ENCODE results near the gene LPP. TPM values are rescaled to one million over a fixed set of nuclear protein-coding genes. Genes with fewer than 3 reads are reported as not detected.

The LPP gene
- total RNA-seq, 1 donor from 2014 or later = 184 TPM

DNA sequence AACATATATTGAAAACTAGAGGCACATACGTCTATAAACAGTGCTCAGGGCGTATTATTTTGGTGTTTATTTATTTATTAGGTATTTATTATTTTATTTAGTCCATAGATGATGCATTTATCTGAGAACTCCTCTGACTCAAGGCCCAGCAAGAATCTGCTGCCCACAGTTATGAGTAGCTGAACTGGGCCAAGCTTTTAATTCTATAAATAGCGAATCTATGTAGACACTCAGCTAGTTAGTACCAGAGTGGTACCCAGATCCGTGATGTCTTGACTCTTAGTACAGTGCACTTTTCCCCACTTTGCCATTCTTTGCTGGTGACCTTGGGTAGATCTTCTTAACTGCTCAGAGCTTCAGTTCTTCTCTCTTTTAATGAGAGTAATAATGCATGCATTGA, 647.4 kb downstream of the LPP start:
- Mint-ChIP-seq H3K27me3 (ENCODE audit: unreplicated experiment) (no peaks in the 10 kb centered on the region), H3K36me3 (ENCODE audit: unreplicated experiment) (peaks cover 7% of the 10 kb centered on the region), H3K27ac (ENCODE audit: unreplicated experiment) (no peak overlapping the region), H3K4me3 (ENCODE audit: unreplicated experiment) (no peak overlapping the region), H3K9me3 (ENCODE audit: unreplicated experiment) (peaks cover under 1% of the 10 kb centered on the region), H3K4me1 (ENCODE audit: unreplicated experiment) (peaks cover 29% of the 10 kb centered on the region)
- DNase-seq (ENCODE audit: extremely low spot score, unreplicated experiment) = no peak
- TF ChIP-seq, protein P1, sequence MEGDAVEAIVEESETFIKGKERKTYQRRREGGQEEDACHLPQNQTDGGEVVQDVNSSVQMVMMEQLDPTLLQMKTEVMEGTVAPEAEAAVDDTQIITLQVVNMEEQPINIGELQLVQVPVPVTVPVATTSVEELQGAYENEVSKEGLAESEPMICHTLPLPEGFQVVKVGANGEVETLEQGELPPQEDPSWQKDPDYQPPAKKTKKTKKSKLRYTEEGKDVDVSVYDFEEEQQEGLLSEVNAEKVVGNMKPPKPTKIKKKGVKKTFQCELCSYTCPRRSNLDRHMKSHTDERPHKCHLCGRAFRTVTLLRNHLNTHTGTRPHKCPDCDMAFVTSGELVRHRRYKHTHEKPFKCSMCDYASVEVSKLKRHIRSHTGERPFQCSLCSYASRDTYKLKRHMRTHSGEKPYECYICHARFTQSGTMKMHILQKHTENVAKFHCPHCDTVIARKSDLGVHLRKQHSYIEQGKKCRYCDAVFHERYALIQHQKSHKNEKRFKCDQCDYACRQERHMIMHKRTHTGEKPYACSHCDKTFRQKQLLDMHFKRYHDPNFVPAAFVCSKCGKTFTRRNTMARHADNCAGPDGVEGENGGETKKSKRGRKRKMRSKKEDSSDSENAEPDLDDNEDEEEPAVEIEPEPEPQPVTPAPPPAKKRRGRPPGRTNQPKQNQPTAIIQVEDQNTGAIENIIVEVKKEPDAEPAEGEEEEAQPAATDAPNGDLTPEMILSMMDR (IDR thresholded peaks at IDR 0.05) = no peak

DNA sequence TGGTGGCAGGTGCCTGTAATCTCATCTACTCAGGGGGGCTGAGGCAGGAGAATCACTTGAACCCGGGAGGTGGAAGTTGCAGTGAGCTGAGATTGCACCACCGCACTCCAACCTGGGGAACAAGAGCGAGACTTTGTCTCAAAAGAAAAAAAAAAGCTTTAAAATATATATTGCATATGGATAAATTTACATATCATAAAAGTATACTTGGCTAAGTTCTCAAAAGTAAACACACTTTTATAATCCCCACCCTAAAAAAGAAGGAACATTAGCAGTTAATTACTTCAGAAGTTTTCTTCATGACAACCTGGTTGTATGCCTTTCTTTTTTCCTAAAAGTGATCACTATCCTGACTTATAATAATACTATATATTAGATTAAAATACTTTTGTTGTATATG, 648.7 kb downstream of the LPP start:
- peaks cover 16% of the 10 kb centered on the region for H3K4me1 Mint-ChIP-seq (ENCODE audit: unreplicated experiment)
- no peak overlapping the region for H3K27ac Mint-ChIP-seq (ENCODE audit: unreplicated experiment)
- peaks cover 13% of the 10 kb centered on the region for H3K9me3 Mint-ChIP-seq (ENCODE audit: unreplicated experiment)
- TF ChIP-seq, protein P1 (IDR thresholded peaks at IDR 0.05) = no peak
- no peak overlapping the region for H3K4me3 Mint-ChIP-seq (ENCODE audit: unreplicated experiment)
- H3K36me3 Mint-ChIP-seq (ENCODE audit: unreplicated experiment) = peaks cover 17% of the 10 kb centered on the region
- no peak for DNase-seq (ENCODE audit: extremely low spot score, unreplicated experiment)
- no peaks in the 10 kb centered on the region for H3K27me3 Mint-ChIP-seq (ENCODE audit: unreplicated experiment)

DNA sequence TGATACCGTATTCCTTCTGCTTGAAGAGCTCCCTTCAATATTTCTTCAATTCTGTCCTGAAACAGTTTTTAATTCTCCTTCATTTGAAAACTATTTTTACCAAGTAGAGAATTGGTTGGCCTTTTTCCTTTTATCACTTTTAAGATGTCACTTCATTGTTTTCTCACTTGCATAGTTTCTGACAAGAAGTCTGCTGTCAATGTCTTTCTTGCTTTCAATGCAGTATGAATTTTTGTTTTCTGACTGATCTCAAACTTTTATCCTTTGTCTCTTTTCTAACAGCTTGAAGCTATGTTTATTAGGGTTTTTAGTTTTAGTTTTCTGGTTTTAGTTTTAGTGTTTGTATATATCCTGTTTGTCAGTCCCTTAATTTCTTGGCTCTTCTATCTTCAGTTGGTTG, 653.0 kb downstream of the LPP start:
- Mint-ChIP-seq H3K4me3 (ENCODE audit: unreplicated experiment) (no peak overlapping the region), H3K36me3 (ENCODE audit: unreplicated experiment) (peaks cover 27% of the 10 kb centered on the region), H3K4me1 (ENCODE audit: unreplicated experiment) (no peaks in the 10 kb centered on the region), H3K9me3 (ENCODE audit: unreplicated experiment) (peaks cover 24% of the 10 kb centered on the region), H3K27me3 (ENCODE audit: unreplicated experiment) (no peaks in the 10 kb centered on the region), H3K27ac (ENCODE audit: unreplicated experiment) (no peak overlapping the region)
- DNase-seq (ENCODE audit: extremely low spot score, unreplicated experiment) = no peak
- TF ChIP-seq, protein P1 (IDR thresholded peaks at IDR 0.05) = no peak

DNA sequence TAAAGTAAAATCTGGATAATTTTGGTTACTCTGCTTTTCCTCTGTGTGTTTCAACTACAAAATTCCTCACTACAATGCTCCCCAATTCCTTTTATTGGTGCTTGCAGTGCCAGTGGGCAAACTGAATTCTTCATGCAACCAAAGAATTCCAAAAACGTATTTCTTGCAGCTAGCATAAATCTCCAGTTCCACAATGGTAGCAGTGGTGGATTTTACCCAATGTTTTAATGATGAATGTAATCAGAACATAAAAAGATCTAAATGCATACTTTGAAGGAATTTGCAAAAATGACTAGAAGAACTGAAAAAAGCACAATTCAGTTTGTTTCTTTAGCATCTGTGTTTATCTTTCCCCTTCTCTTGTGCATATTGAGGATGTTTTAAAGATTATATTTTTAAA, 658.2 kb downstream of the LPP start:
- Mint-ChIP-seq H3K27me3 (ENCODE audit: unreplicated experiment) (no peaks in the 10 kb centered on the region), H3K4me1 (ENCODE audit: unreplicated experiment) (peaks cover 8% of the 10 kb centered on the region), H3K9me3 (ENCODE audit: unreplicated experiment) (peaks cover 15% of the 10 kb centered on the region), H3K36me3 (ENCODE audit: unreplicated experiment) (peaks cover 17% of the 10 kb centered on the region), H3K27ac (ENCODE audit: unreplicated experiment) (no peak overlapping the region), H3K4me3 (ENCODE audit: unreplicated experiment) (no peak overlapping the region)
- no peak for DNase-seq (ENCODE audit: extremely low spot score, unreplicated experiment)
- TF ChIP-seq, protein P1 (IDR thresholded peaks at IDR 0.05) = no peak

DNA sequence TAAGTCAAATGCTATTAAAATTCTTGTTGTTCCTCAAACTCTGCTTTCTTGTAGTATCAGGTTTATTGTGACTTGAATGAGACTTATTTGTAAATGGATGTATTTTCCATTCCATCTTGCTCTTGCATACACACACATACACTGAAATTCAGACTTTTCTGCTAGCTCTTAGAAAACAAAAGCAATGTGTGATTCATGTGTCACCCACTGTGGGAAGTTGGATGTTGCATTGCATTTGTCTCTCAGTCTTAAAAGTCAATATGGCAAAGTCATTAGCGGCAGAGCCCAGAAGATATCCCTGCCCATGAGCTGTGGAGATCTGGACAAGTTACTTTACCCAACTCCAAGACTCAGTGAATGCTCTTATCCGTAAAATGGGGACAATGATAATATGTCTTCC, 660.6 kb downstream of the LPP start:
- no peak overlapping the region for H3K4me3 Mint-ChIP-seq (ENCODE audit: unreplicated experiment)
- no peaks in the 10 kb centered on the region for H3K27me3 Mint-ChIP-seq (ENCODE audit: unreplicated experiment)
- peaks cover 8% of the 10 kb centered on the region for H3K4me1 Mint-ChIP-seq (ENCODE audit: unreplicated experiment)
- H3K36me3 Mint-ChIP-seq (ENCODE audit: unreplicated experiment) = peaks cover 4% of the 10 kb centered on the region
- no peak overlapping the region for H3K27ac Mint-ChIP-seq (ENCODE audit: unreplicated experiment)
- TF ChIP-seq, protein P1 (IDR thresholded peaks at IDR 0.05) = no peak
- H3K9me3 Mint-ChIP-seq (ENCODE audit: unreplicated experiment) = peaks cover 6% of the 10 kb centered on the region
- no peak for DNase-seq (ENCODE audit: extremely low spot score, unreplicated experiment)

Measured in osteocyte (in vitro differentiated cells).